ENCODE measurements around the gene NUDT9.
"Not testable (repeated sequence)": the region's sequence is repeated elsewhere in the genome, so short reads cannot be mapped to it uniquely, and the experiment has no call there.

The NUDT9 gene

GRCh38 chr4:87422104-87423052 is at the start of gene NUDT9:
Gene NUDT9 (plus strand): TSS chr4:87422573. CDS start chr4:87422906, 333 bp downstream.
- peak; percentile 97 for DNase-seq

- DNase-seq: peak; percentile 78
Observed at GRCh38 chr4:87375719-87376291, 46.6 kb upstream of the NUDT9 start.

GRCh38 chr4:87377816-87378215 is 44.6 kb upstream of the NUDT9 start:
- DNase-seq: no peak

GRCh38 chr4:87382116-87382515 is 40.3 kb upstream of the NUDT9 start:
- DNase-seq: no peak

GRCh38 chr4:87382931-87383330 is 39.4 kb upstream of the NUDT9 start:
- no peak for DNase-seq

GRCh38 chr4:87384466-87385132 is 37.8 kb upstream of the NUDT9 start:
- DNase-seq: not testable (repeated sequence)

- no peak for DNase-seq
Observed at GRCh38 chr4:87387237-87387636, 35.1 kb upstream of the NUDT9 start.

- no peak for DNase-seq
Observed at GRCh38 chr4:87388901-87389300, 33.5 kb upstream of the NUDT9 start.

- not testable (repeated sequence) for DNase-seq
Observed at GRCh38 chr4:87390055-87390454, 32.3 kb upstream of the NUDT9 start.

- DNase-seq: peak; percentile 44
Observed at GRCh38 chr4:87390551-87390890, 31.9 kb upstream of the NUDT9 start.

GRCh38 chr4:87390891-87391575 is 31.3 kb upstream of the NUDT9 start, which contains the start of gene HSD17B11:
Gene HSD17B11 (minus strand): TSS chr4:87391188. CDS start chr4:87391070, 118 bp downstream.
- peak; percentile 97 for DNase-seq

- no peak for DNase-seq
Observed at GRCh38 chr4:87391576-87392054, 30.8 kb upstream of the NUDT9 start.

- no peak for DNase-seq
Observed at GRCh38 chr4:87392183-87392582, 30.2 kb upstream of the NUDT9 start.

GRCh38 chr4:87395073-87395472 is 27.3 kb upstream of the NUDT9 start:
- not testable (repeated sequence) for DNase-seq

- DNase-seq: not testable (repeated sequence)
Observed at GRCh38 chr4:87395851-87396250, 26.5 kb upstream of the NUDT9 start.

- DNase-seq: no peak
Observed at GRCh38 chr4:87399148-87399547, 23.2 kb upstream of the NUDT9 start.

- DNase-seq: no peak
Observed at GRCh38 chr4:87399954-87400353, 22.4 kb upstream of the NUDT9 start.

GRCh38 chr4:87403732-87404131 is 18.6 kb upstream of the NUDT9 start:
- DNase-seq: peak; percentile 18

- no peak for DNase-seq
Observed at GRCh38 chr4:87405211-87405820, 17.1 kb upstream of the NUDT9 start.

- no peak for DNase-seq
Observed at GRCh38 chr4:87406462-87406861, 15.9 kb upstream of the NUDT9 start.

- DNase-seq: not testable (repeated sequence)
Observed at GRCh38 chr4:87406902-87407301, 15.5 kb upstream of the NUDT9 start.

- DNase-seq: no peak
Observed at GRCh38 chr4:87409420-87409939, 12.9 kb upstream of the NUDT9 start.

All from hematopoietic multipotent progenitor cell treated with erythropoietin and hydrocortisone succinate and interleukin-3 and kit ligand, for 8 days (in vitro differentiated cells).